H9 (cell line): Measurements from ENCODE around the gene EPB41L4B. TPM values are rescaled to one million over a fixed set of nuclear protein-coding genes. Genes with fewer than 3 reads are reported as not detected.

Source experiments
- DNase-seq: peaks from one replicate; pipeline ENCODE4 v3.0.0-alpha.2; 2017
- H2AFZ ChIP-seq: one replicate; pipeline ENCODE4 v1.6.1; 2013; ENCODE audit warnings: mild to moderate bottlenecking, low read length, control low read depth, moderate library complexity
- H2AK5ac ChIP-seq: 2 replicates; pipeline ENCODE4 v1.6.1; 2013; ENCODE audit warnings: low read length, control low read depth, mixed read lengths; ENCODE audit not compliant: insufficient read length
- H2BK120ac ChIP-seq: one replicate; pipeline ENCODE4 v1.6.1; 2013; ENCODE audit warnings: low read depth, mild to moderate bottlenecking, low read length, control low read depth, inconsistent platforms; ENCODE audit not compliant: poor library complexity, severe bottlenecking
- H2BK12ac ChIP-seq: 2 replicates; pipeline ENCODE4 v1.6.1; 2013; ENCODE audit warnings: low read length, control low read depth, mixed read lengths, low read depth; ENCODE audit not compliant: insufficient read length
- H2BK15ac ChIP-seq: 2 replicates; pipeline ENCODE4 v1.6.1; 2013; ENCODE audit warnings: low read depth, low read length, control low read depth
- H2BK20ac ChIP-seq: one replicate; pipeline ENCODE4 v1.6.1; 2013; ENCODE audit warnings: low read depth, mild to moderate bottlenecking, low read length, control low read depth, inconsistent platforms; ENCODE audit not compliant: poor library complexity, severe bottlenecking
- H2BK5ac ChIP-seq: 2 replicates; pipeline ENCODE4 v1.6.1; 2013; ENCODE audit warnings: low read length, control low read depth, mixed read lengths; ENCODE audit not compliant: insufficient read length
- H3K14ac ChIP-seq: 2 replicates; pipeline ENCODE4 v1.6.1; 2013; ENCODE audit warnings: low read length, control low read depth; ENCODE audit not compliant: insufficient read depth
- H3K18ac ChIP-seq: 2 replicates; pipeline ENCODE4 v1.6.1; 2013; ENCODE audit warnings: low read depth, mild to moderate bottlenecking, mixed read lengths, low read length, control low read depth; ENCODE audit not compliant: insufficient read length
- H3K23ac ChIP-seq: 2 replicates; pipeline ENCODE4 v1.6.1; 2013; ENCODE audit warnings: low read length, control low read depth, mixed read lengths, low read depth; ENCODE audit not compliant: insufficient read length
- H3K23me2 ChIP-seq: 2 replicates; pipeline ENCODE4 v1.6.1; 2013; ENCODE audit warnings: low read depth, mild to moderate bottlenecking, mixed read lengths, low read length, control low read depth; ENCODE audit not compliant: insufficient read length, poor library complexity, severe bottlenecking
- H3K27ac ChIP-seq: 2 replicates; pipeline ENCODE4 v1.5.1; 2013; ENCODE audit warnings: low read length, control low read depth, mixed read lengths, low read depth; ENCODE audit not compliant: insufficient read length
- H3K27me3 ChIP-seq: 2 replicates; pipeline ENCODE4 v1.6.1; 2013; ENCODE audit warnings: low read length, control low read depth, inconsistent platforms; ENCODE audit not compliant: insufficient read depth
- H3K4ac ChIP-seq: 2 replicates; pipeline ENCODE4 v1.6.1; 2013; ENCODE audit warnings: low read depth, mild to moderate bottlenecking, control low read depth, inconsistent platforms, low read length, moderate library complexity
- H3K4me1 ChIP-seq: 2 replicates; pipeline ENCODE4 v1.6.1; 2013; ENCODE audit warnings: low read length, control low read depth, inconsistent platforms; ENCODE audit not compliant: insufficient read depth
- H3K4me2 ChIP-seq: 2 replicates; pipeline ENCODE4 v1.6.1; 2013; ENCODE audit warnings: low read length, control low read depth, mixed read lengths; ENCODE audit not compliant: insufficient read length, insufficient read depth
- H3K56ac ChIP-seq: 2 replicates; pipeline ENCODE4 v1.6.1; 2013; ENCODE audit warnings: low read depth, mild to moderate bottlenecking, mixed read lengths, low read length, control low read depth; ENCODE audit not compliant: insufficient read length
- H3K79me1 ChIP-seq: 2 replicates; pipeline ENCODE4 v1.6.1; 2013; ENCODE audit warnings: low read depth, mild to moderate bottlenecking, moderate library complexity, low read length, control low read depth, inconsistent platforms; ENCODE audit not compliant: insufficient read depth, poor library complexity, severe bottlenecking
- H3K79me2 ChIP-seq: 2 replicates; pipeline ENCODE4 v1.6.1; 2013; ENCODE audit warnings: low read length, control low read depth, inconsistent platforms; ENCODE audit not compliant: insufficient read depth
- H3K9ac ChIP-seq: 2 replicates; pipeline ENCODE4 v1.6.1; 2013; ENCODE audit warnings: low read length, control low read depth, mixed read lengths; ENCODE audit not compliant: insufficient read length; ENCODE audit errors: extremely low read depth
- H3K9me3 ChIP-seq: one replicate; pipeline ENCODE4 v1.6.1; 2013; ENCODE audit warnings: low read depth, low read length, inconsistent platforms; ENCODE audit not compliant: control insufficient read depth
- H3T11ph ChIP-seq: one replicate; pipeline ENCODE4 v1.6.1; 2013; ENCODE audit warnings: mild to moderate bottlenecking, low read length, control low read depth, inconsistent platforms
- H4K20me1 ChIP-seq: one replicate; pipeline ENCODE4 v1.6.1; 2013; ENCODE audit not compliant: control insufficient read depth, insufficient read length, insufficient read depth
- H4K5ac ChIP-seq: 2 replicates; pipeline ENCODE4 v1.6.1; 2013; ENCODE audit warnings: low read depth, mild to moderate bottlenecking, mixed read lengths, low read length, control low read depth; ENCODE audit not compliant: insufficient read length
- H4K8ac ChIP-seq: replicated peaks from 2 replicates; pipeline ENCODE4 v1.6.1; 2013; ENCODE audit warnings: low read length, control low read depth, mixed read lengths, low read depth; ENCODE audit not compliant: insufficient read length
- H4K91ac ChIP-seq: 2 replicates; pipeline ENCODE4 v1.6.1; 2013; ENCODE audit warnings: low read depth, mild to moderate bottlenecking, moderate library complexity, mixed read lengths, low read length, control low read depth; ENCODE audit not compliant: insufficient read length
- H3K27ac Mint-ChIP-seq, 3 experiments: 2 replicates in 2 of 3; 3 replicates in 1 of 3; pipeline ENCODE4 v1.8.0; 2020 to 2021; ENCODE audit warnings: mixed read lengths in 3 of 3, mild to moderate bottlenecking in 1 of 3, moderate library complexity in 1 of 3
- H3K27me3 Mint-ChIP-seq: 2 replicates; pipeline ENCODE4 v1.8.0; 2021; ENCODE audit warnings: low read depth, mild to moderate bottlenecking, moderate library complexity, mixed read lengths
- H3K36me3 Mint-ChIP-seq, 3 experiments: 2 replicates in 2 of 3; 3 replicates in 1 of 3; pipeline ENCODE4 v1.8.0; 2020 to 2021; ENCODE audit warnings: low read depth in 3 of 3, mixed read lengths in 3 of 3; ENCODE audit not compliant: insufficient read depth in 1 of 3
- H3K4me1 Mint-ChIP-seq, 2 experiments: 2 replicates each; pipeline ENCODE4 v1.8.0; 2020; ENCODE audit warnings: mixed read lengths in 2 of 2
- H3K4me3 Mint-ChIP-seq, 2 experiments: 2 replicates in 1 of 2; 3 replicates in 1 of 2; pipeline ENCODE4 v1.8.0; 2020 to 2021; ENCODE audit warnings: mild to moderate bottlenecking in 2 of 2, mixed read lengths in 2 of 2, moderate library complexity in 1 of 2
- H3K9me3 Mint-ChIP-seq, 2 experiments: 2 replicates in 1 of 2; 3 replicates in 1 of 2; pipeline ENCODE4 v1.8.0; 2020; ENCODE audit warnings: mild to moderate bottlenecking in 2 of 2, mixed read lengths in 2 of 2, moderate library complexity in 1 of 2
- CTCF ChIP-seq: fragments of 200-600 bp; sonication (generic); conservative IDR thresholded peaks from 3 replicates; pipeline ENCODE4 v1.8.0; 2021; ENCODE audit warnings: antibody characterized with exemption, mild to moderate bottlenecking
- WGBS: extraction: QIAGEN DNeasy Blood & Tissue Kit; methylation state at CpG from one replicate; pipeline ENCODE4 v1.1.7; 2013; ENCODE audit warnings: missing lambda C conversion rate, low lambda C conversion rate, mixed read lengths; ENCODE audit not compliant: insufficient read length; ENCODE audit errors: extremely low coverage; 5-methylcytosine and 5-hydroxymethylcytosine counted together
- total RNA-seq: library from RNA; stranded (reverse); gene quantifications from 2 replicates; pipeline ENCODE4 v1.2.1, GENCODE V29; 2021

EPB41L4B gene
- total RNA-seq, 1 experiment from 2014 or later: 18.9 TPM

- Histone ChIP-seq H3K4ac (no peak overlapping the region), H3K18ac (no peak overlapping the region), H3K9ac (no peak overlapping the region), H3K9me3 (no peaks in the 10 kb centered on the region), H3K23ac (no peak overlapping the region), H4K8ac (no peak overlapping the region), H3K4me1 (no peaks in the 10 kb centered on the region; the same call in 1 of the 2 replicates), H3K79me1 (no peaks in the 10 kb centered on the region), H4K20me1 (no peaks in the 10 kb centered on the region), H2BK12ac (no peak overlapping the region), H2BK5ac (no peak overlapping the region), H2AK5ac (no peak overlapping the region), H4K91ac (no peak overlapping the region), H3K27ac (no peak overlapping the region), H3K23me2 (no peaks in the 10 kb centered on the region), H2BK20ac (no peak overlapping the region), H2AFZ (no peak overlapping the region), H3K56ac (no peak overlapping the region), H3K4me2 (no peak overlapping the region), H3K27me3 (no peaks in the 10 kb centered on the region), H4K5ac (no peak overlapping the region), H3T11ph (no peak overlapping the region), H3K79me2 (peaks cover 8% of the 10 kb centered on the region; the same call in 1 of the 2 replicates), H2BK15ac (no peak overlapping the region), H3K14ac (no peak overlapping the region), H2BK120ac (no peak overlapping the region)
- H3K27ac Mint-ChIP-seq: peak overlapping the region in 2 of 3 experiments; percentile 5 to 50; a peak in 4 of 7 replicates
- H3K4me3 Mint-ChIP-seq: no peak overlapping the region
- DNase-seq: no peak
- H3K4me1 Mint-ChIP-seq: peaks cover 10 to 13% of the 10 kb centered on the region in 2 experiments
- no peak for TF ChIP-seq CTCF
- H3K27me3 Mint-ChIP-seq: no peaks in the 10 kb centered on the region
- WGBS: no CpG with 5 or more reads among the region's 5 CpGs
- H3K9me3 Mint-ChIP-seq: no peaks in the 10 kb centered on the region
- H3K36me3 Mint-ChIP-seq: no peaks in the 10 kb centered on the region
Measured at GRCh38 chr9:109289186-109289585, 31.7 kb downstream of the EPB41L4B start.
